Measurements from ENCODE around the gene DNPH1. TPM values are rescaled to one million over a fixed set of nuclear protein-coding genes. Genes with fewer than 3 reads are reported as not detected.

Gene DNPH1
- total RNA-seq, 1 experiment from 2014 or later = 82.6 TPM

GRCh38 chr6:43189776-43190304 lies 39.4 kb downstream of the DNPH1 start:
- Mint-ChIP-seq H3K4me1 (ENCODE audit: low read depth, unreplicated experiment) (peaks cover 3% of the 10 kb centered on the region), H3K4me3 (ENCODE audit: low read depth, unreplicated experiment) (no peak overlapping the region), H3K27ac (ENCODE audit: unreplicated experiment) (no peak overlapping the region), H3K9me3 (ENCODE audit: low read depth, unreplicated experiment) (no peaks in the 10 kb centered on the region), H3K36me3 (ENCODE audit: insufficient read depth, unreplicated experiment) (peaks cover 22% of the 10 kb centered on the region), H3K27me3 (ENCODE audit: unreplicated experiment) (no peaks in the 10 kb centered on the region)
- intact Hi-C loops (cut with micrococcal nuclease; ENCODE audit: unreplicated experiment) = no loop called here
- no TSS peak for BruUV-seq (replicated peaks)
- TF ChIP-seq CTCF (IDR thresholded peaks at IDR 0.05; ENCODE audit: unreplicated experiment) = no peak
- no peak for DNase-seq
- CTCF ChIA-PET = no interaction called here

GRCh38 chr6:43188426-43188825 lies 40.9 kb downstream of the DNPH1 start:
- intact Hi-C loops (cut with micrococcal nuclease; ENCODE audit: unreplicated experiment) = no loop called here
- peaks cover 18% of the 10 kb centered on the region for H3K4me1 Mint-ChIP-seq (ENCODE audit: low read depth, unreplicated experiment)
- H3K9me3 Mint-ChIP-seq (ENCODE audit: low read depth, unreplicated experiment) = no peaks in the 10 kb centered on the region
- H3K36me3 Mint-ChIP-seq (ENCODE audit: insufficient read depth, unreplicated experiment) = peaks cover 28% of the 10 kb centered on the region
- H3K27me3 Mint-ChIP-seq (ENCODE audit: unreplicated experiment) = no peaks in the 10 kb centered on the region
- no peak overlapping the region for H3K4me3 Mint-ChIP-seq (ENCODE audit: low read depth, unreplicated experiment)
- CTCF ChIA-PET = no interaction called here
- no peak for DNase-seq
- no peak for TF ChIP-seq CTCF (IDR thresholded peaks at IDR 0.05; ENCODE audit: unreplicated experiment)
- BruUV-seq (replicated peaks) = no TSS peak
- H3K27ac Mint-ChIP-seq (ENCODE audit: unreplicated experiment) = no peak overlapping the region

- Mint-ChIP-seq H3K27ac (ENCODE audit: unreplicated experiment) (no peak overlapping the region), H3K36me3 (ENCODE audit: insufficient read depth, unreplicated experiment) (peaks cover 26% of the 10 kb centered on the region), H3K4me3 (ENCODE audit: low read depth, unreplicated experiment) (no peak overlapping the region), H3K4me1 (ENCODE audit: low read depth, unreplicated experiment) (peaks cover 24% of the 10 kb centered on the region), H3K9me3 (ENCODE audit: low read depth, unreplicated experiment) (no peaks in the 10 kb centered on the region), H3K27me3 (ENCODE audit: unreplicated experiment) (no peaks in the 10 kb centered on the region)
- no TSS peak for BruUV-seq (replicated peaks)
- DNase-seq = no peak
- intact Hi-C loops (cut with micrococcal nuclease; ENCODE audit: unreplicated experiment) = no loop called here
- TF ChIP-seq CTCF (IDR thresholded peaks at IDR 0.05; ENCODE audit: unreplicated experiment) = no peak
- CTCF ChIA-PET = no interaction called here
These were observed 41.5 kb downstream of the DNPH1 start for GRCh38 chr6:43187821-43188220.

GRCh38 chr6:43186706-43187105 lies 42.6 kb downstream of the DNPH1 start:
- intact Hi-C loops (cut with micrococcal nuclease; ENCODE audit: unreplicated experiment) = no loop called here
- CTCF ChIA-PET = no interaction called here
- Mint-ChIP-seq H3K4me3 (ENCODE audit: low read depth, unreplicated experiment) (no peak overlapping the region), H3K27ac (ENCODE audit: unreplicated experiment) (no peak overlapping the region), H3K27me3 (ENCODE audit: unreplicated experiment) (no peaks in the 10 kb centered on the region), H3K36me3 (ENCODE audit: insufficient read depth, unreplicated experiment) (peaks cover 33% of the 10 kb centered on the region), H3K9me3 (ENCODE audit: low read depth, unreplicated experiment) (no peaks in the 10 kb centered on the region), H3K4me1 (ENCODE audit: low read depth, unreplicated experiment) (peaks cover 31% of the 10 kb centered on the region)
- DNase-seq = no peak
- TF ChIP-seq CTCF (IDR thresholded peaks at IDR 0.05; ENCODE audit: unreplicated experiment) = no peak
- no TSS peak for BruUV-seq (replicated peaks)
